Eye (tissue), 1 donor: Measurements from ENCODE around the gene TP53INP2.
A peak's percentile ranks its signal among the peaks of the same experiment; 100 is the strongest.
"Not testable (repeated sequence)": the region's sequence is repeated elsewhere in the genome, so short reads cannot be mapped to it uniquely, and the experiment has no call there.

Experiments used
- DNase-seq: peaks from one replicate; pipeline ENCODE4 v3.0.0-alpha.2; 2015

Gene TP53INP2

DNA sequence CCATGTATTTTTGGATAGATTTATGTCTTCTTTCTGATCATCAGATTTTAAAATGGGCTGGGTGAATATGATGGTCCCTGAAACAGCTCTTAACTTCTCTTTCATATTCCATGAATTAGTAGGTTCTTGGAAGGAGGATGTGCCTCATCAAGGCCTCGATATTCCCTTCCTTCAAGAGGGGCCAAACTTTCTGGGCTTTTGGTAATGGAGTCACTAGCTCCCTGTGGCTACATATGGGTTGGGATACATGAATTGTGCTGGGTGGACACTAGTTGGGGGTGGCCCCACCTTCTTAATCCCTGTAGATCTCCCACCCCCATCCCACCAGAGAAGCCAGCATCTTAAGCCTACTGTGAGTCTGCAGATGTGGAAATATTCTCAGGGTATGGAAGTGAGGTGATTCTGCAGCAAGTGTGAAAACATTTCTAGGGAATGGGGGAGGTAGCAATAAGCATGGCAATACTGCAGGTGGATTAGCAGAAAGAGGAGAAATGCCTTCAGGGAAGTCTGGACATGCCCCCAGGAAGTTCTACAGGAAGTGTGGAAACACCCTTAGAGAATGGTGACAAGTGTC, 2.2 kb downstream of the TP53INP2 start:
- no peak for DNase-seq

DNA sequence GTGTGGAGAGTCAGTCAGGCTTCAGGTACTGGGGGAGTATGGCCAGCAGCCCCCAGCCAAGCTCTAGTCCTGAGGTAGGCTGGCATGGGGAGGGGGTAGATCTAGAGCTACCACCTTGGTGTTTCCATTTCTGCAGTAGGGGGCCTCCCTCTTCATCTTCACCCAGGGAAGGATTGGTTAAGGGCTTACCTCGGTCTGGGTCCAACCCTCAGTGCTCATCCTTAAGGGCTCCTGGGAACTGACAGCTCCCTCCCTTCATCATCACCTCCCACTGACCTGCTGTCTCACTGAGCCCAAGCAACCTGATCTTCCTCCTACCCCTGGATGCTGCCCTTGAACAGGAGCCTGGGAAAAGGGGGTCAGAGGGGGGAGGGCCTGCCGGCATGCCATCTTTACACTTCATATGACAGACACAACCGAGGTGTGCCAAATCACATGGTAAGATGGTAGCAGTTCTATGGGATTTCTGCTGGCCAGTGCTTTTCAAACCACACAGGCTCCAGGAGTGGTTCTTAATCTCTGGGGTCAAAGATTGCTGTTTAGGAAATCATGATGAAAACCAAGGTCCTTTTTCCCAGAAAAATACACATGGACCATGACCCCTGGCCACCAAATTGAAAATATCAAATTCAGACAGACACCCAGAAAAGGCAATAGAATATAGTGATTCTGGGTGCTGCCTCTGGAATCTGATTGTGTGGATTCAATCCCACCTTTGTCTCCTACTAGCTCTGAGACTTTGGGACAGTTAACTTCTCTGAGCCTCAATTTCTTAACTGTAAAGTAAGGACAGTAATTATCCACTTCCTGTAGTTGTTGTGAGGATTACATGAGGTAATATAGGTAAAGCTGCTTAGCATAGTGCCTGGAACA, 3.0 kb downstream of the TP53INP2 start:
- no peak for DNase-seq

DNA sequence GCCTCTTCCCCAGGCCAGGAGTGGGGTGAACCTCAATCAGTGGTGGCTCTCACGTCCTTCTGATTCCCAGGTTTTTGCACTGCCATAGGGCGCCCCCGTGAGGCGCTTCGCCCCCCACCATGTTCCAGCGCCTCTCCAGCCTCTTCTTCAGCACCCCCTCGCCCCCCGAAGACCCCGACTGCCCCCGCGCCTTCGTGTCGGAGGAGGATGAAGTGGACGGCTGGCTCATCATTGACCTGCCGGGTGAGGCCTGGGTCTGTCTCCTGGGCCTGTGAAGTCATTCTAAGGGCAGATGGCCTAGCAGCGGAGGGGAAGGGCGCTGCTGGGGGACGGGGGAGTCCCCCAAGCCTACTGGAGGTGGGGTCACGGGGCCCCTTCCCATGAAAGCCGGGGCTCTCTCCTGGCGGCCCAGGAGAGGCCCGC, 4.5 kb downstream of the TP53INP2 start:
- DNase-seq, result peak; percentile 73

DNA sequence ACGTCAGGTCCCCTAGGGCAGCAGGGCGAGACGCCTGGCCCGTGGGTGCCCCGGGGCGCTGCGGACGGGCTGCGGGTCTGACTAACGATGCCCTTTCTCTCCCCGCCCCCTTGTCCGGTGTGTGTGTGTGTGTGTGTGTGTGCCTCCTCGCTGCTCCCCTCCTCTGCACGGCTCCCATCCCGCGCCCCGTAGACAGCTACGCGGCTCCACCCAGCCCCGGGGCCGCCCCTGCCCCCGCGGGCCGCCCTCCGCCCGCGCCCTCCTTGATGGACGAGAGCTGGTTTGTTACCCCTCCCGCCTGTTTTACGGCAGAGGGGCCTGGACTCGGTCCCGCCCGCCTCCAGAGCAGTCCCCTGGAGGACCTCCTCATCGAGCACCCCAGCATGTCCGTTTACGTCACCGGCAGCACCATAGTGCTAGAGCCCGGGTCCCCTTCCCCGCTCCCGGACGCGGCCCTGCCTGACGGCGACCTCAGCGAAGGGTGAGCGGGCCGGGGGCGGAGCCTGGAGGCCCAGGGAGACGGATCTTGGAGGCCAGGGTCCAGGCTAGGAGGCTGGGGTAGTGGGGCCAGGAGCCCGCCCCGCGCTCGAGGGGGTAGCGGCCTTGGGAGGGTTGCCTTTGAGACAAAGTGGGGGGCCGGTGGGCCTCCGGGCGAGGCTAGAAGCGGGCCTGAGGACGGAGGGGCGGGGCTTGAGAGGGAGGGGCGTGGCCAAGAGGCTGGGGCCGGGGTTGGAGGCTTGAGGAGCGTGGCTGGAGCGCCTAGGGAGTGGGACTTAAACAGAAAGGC, 5.1 kb downstream of the TP53INP2 start:
- DNase-seq, result peak; percentile 94

DNA sequence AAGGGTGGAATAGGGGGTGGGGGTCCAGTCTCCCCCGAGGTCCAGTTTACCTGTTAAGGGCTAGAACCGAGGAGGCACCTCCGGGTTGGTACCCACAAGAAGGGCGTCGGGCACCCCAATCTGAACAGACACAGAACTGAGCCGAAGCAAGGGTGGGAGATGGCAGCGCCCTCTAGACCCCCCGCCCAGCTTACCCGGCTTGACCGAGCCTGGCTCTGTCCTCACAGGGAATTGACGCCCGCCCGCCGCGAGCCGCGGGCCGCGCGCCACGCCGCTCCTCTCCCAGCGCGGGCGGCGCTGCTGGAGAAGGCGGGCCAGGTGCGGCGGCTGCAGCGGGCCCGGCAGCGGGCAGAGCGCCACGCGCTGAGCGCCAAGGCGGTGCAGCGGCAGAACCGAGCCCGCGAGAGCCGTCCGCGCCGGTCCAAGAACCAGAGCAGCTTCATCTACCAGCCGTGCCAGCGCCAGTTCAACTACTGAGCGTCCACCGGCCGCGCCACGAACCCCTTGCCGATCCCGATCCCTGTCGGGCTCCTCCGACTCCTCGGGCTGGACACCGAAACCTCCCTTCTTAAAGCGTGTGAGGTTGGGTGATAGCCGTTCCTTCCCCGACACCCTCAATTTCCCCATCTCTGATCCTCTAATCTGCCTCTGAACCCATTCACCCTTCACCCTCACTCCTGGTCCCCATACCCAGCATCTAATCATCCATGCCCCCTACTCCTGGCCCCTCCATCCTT, 5.9 kb downstream of the TP53INP2 start:
- no peak for DNase-seq

DNA sequence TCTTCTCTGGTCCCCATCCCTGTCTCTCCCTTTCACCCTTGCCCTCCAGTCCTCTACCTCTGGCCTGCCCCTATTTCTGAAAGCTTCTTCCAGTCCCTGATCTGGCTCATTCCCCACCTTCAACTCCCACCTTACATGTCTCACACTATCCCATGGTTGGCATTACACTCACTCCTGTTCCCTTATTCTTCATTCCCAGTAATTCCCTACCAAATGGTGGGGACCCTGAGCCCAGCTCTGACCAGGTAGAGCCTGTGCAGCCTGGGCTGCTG, 6.4 kb downstream of the TP53INP2 start:
- DNase-seq, result no peak

DNA sequence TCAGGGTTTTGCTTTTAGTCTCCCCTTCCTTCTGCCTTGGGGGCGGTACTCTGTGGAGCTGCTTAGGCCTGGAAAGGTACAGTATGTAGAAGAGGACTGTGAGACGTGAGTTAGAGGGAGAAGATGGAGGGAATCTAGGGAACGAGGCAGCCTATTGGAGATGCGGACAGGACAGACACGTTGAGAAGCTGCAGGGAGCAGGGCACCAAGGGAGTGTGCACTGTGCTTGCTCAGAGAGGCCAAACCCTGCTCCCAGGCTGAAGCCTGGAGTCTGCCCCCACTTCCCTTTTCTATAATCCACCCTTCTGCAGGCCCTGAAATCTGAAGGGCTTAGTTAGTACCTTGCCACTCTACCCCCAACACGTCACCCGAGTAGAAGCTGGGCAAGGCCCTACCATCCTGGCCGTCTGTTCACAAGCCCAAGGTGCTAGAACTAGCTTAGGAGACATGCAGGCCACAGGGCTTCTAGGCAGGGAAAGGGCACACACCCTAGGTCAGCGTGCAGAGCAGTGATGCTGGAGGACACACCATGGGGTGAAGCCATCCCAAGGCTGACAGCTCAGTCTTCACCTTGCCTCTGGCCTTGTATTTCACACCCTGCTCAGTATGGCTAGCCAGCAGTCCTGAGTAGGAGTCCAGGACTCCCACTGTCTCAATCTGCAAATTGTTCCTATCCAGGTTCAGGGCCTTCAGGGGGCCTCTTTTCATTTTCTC, 6.9 kb downstream of the TP53INP2 start:
- DNase-seq, result no peak

DNA sequence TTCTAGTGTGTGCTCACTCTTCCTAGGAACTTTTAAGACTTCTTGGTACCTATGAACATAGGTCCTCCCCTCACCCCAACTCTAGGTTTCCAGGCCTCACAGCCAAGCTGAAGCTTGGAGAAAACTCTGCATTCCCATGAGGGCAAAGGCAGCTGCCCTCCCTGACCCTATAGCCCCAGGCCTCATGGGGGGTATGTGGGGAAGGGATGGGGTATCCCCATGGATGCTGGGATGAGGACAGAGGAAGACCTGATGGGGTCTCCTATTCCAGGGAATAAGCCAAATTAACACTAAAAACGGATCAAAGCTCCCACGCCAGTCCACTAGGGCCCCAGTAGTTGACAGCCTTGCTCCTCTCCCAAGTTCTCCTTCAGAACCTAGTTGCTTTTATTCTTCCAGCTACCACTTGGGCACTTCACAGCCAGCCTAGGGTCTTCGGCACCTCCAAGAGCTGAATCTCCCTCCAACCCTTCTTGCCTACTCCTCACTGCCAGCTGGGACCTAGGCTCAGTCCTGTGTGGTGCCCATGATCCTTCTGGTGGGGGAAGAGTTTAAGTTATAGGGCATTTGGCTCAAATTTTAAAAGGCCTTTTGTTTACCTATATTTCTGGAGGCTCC, 7.8 kb downstream of the TP53INP2 start:
- no peak for DNase-seq

DNA sequence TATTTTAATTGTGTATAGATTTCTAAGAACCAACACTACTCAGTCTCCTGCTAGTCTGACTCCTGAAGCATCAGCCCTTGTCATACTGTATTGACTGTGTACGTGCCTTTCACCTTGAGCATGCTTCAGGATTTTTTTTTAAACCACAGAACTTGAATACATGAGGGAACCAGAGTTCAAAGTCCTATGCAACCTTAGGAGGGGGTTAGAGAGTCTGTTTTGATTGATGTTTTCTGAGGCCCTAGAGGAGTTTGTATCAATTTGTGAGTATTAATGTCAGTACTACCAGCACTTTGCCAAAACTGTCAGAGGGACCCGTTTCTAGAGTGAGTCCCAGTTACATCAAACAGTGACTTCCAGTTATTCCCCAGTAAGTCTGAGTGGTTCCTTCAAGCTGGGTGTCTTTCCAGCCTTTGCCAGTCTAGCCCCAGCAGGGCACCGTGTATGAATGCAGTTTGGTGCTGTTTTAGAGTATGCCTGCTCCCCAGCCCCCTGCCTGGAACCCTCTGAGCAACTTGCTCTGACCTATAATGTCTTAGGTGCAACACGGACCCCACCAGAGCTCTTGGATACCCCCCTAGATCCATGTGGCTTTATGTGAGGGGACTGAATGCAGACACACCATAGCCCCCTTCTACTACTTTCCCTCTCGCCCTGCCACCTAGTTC, 8.5 kb downstream of the TP53INP2 start:
- no peak for DNase-seq

DNA sequence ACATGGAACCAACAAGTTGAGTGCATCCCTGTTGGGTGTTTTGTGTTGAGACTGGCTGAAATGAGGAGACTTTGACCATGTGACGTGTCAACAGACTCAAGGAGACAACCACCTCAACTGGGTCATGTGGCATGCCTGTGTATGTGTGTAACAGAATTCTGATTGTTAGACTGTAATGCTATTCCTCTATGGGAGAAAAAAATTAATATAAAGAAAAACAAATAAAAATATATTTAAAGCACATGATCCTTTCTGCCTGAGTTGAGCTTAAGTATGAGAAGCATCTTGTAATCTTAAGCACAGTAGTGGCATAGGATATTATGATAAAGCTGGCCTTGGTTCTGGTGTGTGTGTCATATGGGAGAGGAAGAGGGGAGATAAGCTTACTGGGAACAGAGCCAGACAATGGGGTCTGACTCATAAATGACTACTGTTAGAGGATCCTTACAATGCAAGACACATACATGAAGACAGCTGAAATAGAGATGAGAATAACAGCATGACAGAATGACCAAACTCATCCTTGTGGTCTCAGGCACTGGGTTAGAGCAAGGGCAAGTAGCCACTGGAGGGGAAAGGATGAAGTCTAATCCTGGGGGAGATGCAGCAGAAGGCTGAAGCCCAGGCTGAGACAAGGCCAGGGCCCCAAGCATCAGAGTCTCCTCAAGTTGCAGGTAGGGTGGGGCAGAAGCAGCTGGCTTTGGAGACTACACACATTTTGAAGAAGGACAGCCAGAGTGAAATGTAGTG, 9.2 kb downstream of the TP53INP2 start:
- DNase-seq, result peak; percentile 64

DNA sequence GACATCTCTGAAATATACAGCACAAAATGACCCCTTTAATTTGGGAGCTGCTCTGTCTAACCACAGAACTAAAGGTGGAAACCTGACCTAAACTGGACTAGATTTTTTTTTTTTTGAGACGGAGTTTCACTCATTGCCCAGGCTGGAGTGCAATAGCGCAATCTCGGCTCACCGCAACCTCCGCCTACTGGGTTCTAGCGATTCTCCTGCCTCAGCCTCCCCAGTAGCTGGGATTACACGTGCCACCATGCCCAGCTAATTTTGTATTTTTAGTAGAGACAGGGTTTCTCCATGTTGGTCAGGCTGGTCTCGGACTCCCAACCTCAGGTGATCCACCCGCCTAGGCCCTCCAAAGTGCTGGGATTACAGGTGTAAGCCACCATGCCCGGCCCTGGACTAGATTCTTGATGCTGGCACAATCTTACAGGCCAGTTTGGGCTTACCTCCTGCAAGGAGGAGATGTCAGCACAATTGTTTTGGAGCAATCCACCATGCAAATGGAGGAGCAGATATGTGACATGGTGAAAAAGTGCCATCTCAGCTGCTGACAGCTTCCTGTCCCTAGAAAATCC, 9.9 kb downstream of the TP53INP2 start:
- not testable (repeated sequence) for DNase-seq

DNA sequence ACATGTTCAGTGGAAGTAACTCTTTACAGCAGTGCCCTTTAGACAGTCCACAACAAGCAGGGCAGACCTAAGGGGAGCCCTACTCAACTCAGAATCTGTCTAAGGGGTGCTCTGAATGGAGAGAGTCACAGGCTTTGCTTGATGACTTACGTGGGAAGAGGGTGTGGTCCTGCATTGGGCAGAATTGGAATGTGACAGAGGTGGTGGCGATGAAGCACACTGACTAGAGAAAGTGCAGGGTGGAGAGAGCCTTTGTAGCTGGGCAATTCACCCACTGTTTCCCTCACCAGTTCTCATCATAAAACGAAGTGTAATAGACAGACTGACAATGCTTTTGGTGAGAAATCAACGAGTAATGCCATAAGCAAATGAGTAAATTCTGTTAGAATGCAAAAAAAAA, 11.2 kb downstream of the TP53INP2 start:
- DNase-seq, result no peak

DNA sequence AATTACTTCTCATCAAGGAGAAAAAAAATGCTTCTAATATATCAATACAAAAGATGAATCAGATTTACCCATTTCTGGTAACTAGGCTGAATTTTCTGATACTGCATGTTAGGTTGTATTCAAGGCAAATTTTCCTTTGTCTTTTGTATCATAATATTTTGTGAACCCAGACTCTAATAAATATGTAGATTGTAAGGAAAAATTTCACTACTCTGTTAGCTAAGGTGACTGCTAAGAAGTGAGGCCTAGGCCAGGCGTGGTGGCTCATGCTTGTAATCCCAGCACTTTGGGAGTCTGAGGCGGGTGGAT, 12.7 kb downstream of the TP53INP2 start:
- no peak for DNase-seq

DNA sequence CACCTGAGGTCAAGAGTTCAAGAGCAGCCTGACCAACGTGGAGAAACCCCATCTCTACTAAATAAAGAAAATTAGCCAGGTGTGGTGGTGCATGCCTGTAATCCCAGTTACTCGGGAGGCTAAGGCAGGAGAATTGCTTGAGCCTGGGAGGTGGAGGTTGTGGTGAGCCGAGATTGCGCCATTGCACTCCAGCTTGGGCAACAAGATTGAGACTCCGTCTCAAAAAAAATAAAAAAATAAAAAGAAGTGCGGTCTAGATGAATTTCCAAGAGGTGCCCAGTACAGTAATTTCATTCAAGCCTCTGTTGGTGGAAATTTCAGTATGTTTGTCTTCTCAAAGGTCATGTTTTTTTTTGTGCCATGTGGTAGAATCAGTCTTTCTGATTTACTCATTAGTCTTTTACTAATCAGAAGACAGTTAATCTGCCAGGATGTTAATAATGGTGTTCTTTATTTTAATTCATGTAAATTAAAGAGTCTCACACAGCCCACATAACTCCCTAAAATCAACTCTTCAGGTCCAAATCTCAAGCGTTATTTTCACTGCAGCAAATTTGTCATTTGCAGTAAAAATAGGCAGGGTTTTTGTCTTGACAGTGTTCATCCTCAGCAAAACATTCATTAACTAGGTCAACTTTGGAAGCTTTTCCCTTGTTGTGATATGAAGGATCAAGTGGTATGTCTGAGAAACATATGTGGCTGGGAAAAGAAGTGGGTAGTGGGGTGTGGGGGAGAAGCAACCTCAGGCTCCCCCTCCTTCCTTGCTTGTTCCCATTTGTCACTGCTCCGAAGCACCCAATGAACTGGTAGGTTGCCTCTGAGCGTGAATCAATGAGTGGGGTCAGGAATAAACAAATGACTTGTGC, 13.3 kb downstream of the TP53INP2 start:
- no peak for DNase-seq

DNA sequence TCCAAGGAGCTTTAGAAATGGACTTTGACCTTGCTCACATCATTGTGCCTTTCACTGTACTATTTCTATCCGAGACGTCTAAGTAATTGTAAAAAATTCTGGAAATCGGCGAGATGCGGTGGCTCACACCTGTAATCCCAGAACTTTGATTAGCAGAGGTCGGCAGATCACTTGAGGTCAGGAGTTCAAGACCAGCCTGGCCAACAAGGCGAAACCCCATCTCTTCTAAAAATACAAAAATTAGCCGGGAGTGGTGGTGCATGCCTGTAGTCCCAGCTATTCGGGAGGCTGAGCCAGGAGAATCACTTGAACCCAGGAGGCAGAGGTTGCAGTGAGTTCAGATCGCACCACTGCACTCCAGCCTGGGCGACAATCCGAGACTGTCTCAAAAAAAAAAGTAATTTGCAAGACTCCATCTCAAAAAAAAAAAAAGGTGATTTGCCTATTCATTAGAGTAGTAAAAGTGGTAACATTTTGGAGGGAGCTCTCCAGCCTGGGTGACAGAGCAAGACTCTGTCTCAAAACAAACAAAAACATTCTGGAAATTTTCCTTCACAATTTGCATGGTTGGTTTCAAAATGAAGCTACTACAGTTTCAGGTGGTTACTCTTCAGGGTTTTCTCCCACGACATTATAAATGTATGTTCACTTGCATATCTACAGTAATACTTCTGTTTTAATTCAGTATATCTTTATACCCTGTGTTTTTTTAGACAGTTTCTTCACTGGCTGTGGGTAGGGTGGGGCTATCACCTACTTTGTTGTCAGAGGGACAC, 15.3 kb downstream of the TP53INP2 start:
- not testable (repeated sequence) for DNase-seq

DNA sequence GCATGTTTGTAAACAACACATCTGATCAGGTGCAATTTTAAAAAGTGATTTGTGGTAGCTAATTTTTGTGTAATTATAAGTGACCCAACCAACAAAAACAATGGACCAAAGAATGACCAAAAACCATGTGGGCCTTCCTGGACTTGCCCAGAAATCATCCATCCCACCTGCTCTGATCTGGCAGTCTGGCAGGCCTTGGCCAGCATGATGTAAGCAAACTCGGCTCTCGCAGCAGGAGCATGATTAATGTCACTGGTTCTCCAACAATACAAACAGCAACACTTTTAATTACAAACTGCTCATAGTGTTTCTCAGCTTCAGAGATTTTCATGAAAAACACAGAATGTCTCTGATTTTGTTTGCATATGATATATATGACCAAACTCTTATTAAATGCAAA, 16.1 kb downstream of the TP53INP2 start:
- no peak for DNase-seq

DNA sequence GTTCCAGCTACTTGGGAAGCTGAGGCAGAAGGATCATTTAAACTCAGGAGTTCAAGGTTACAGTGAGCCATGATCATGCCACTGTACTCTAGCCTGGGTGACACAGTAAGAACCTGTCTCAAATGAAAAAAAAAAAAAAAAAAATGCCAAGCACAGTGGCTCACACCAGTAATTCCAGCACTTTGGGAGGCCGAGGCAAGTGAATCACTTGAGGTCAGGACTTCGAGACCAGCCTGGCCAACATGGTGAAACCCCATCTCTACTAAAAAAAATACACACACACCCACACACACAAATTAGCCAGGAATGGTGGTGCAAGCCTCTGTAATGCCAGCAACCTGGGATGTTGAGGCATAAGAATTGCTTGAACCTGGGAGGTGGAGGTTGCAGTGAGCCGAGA, 18.4 kb downstream of the TP53INP2 start:
- not testable (repeated sequence) for DNase-seq

DNA sequence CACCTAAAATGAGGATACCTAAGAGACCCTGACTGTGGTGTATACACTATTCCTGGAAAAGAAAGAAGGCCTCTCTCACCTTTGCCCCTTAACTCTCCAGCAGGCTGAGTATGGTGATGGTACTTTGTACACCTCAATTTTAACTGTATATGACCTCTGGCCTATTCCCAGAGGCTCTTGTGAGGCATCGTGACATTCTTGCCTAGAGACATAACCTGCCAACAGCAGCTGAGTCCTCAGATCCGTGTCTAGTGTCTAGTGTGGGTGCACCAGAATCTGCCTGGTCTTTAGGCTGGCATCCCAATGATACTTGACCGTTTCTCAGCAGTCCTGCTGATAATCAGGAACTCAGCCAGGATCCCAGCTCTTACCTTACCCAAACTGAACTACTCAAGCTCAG, 20.0 kb downstream of the TP53INP2 start:
- DNase-seq, result no peak

DNA sequence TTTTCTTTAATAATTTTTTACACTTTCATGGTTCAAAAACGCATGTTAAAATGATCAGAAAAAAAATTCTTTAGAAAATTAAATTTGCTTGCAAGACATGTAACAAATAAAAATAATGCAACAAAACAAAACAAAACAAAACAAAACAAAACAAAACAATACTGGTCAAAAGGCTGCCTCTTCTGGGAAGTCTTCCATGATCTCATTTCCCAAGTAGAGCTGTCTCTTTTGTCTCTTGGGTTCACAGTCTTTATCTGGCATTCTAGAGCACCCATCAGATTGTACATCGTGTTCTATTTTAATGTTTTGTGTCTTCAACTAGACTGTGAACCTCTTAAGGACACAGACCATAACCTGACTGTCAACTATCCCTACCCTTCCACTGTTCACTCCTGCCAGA, 25.3 kb downstream of the TP53INP2 start:
- no peak for DNase-seq
